ENCODE measurements around the gene HMG20A. TPM values are rescaled to one million over a fixed set of nuclear protein-coding genes. Genes with fewer than 3 reads are reported as not detected.

Gene HMG20A
- total RNA-seq, 1 experiment from 2014 or later, result 50.0 TPM

GRCh38 chr15:77414789-77415442 lies 5.8 kb upstream of the HMG20A start:
- DNase-seq, result no peak
- Histone ChIP-seq H3K36me3 (no peaks in the 10 kb centered on the region), H3K4me1 (peaks cover 11% of the 10 kb centered on the region), H3K27ac (no peak overlapping the region), H3K27me3 (no peaks in the 10 kb centered on the region), H3K9me3 (replicated peaks) (no peaks in the 10 kb centered on the region), H3K4me3 (no peak overlapping the region)

GRCh38 chr15:77415450-77416147 lies 5.1 kb upstream of the HMG20A start:
- Histone ChIP-seq H3K9me3 (replicated peaks) (no peaks in the 10 kb centered on the region), H3K27me3 (no peaks in the 10 kb centered on the region), H3K4me3 (no peak overlapping the region), H3K4me1 (peaks cover 11% of the 10 kb centered on the region), H3K36me3 (no peaks in the 10 kb centered on the region), H3K27ac (no peak overlapping the region)
- DNase-seq, result no peak

DNA sequence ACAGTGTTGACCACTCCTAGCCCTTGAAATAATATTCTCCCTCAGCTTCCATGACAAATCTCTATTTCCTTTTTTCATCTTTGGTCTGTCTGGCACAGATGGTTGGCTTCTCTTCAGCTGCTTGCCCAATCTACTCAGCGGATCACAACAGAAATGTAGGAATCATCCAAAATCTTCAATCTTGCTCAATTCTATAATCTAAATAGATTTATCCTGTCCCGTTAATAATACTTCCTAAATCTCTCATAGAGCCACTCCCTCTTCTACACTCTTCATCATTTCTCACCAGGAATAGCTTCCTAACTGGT lies 4.6 kb upstream of the HMG20A start:
- no peaks in the 10 kb centered on the region for H3K9me3 ChIP-seq (replicated peaks)
- H3K27me3 ChIP-seq, result no peaks in the 10 kb centered on the region
- H3K4me1 ChIP-seq, result peaks cover 11% of the 10 kb centered on the region
- H3K4me3 ChIP-seq, result no peak overlapping the region
- H3K36me3 ChIP-seq, result no peaks in the 10 kb centered on the region
- peak in 1 of 2 experiments; percentile 9 for DNase-seq
- no peak overlapping the region for H3K27ac ChIP-seq

- Histone ChIP-seq H3K4me3 (no peak overlapping the region), H3K9me3 (replicated peaks) (no peaks in the 10 kb centered on the region), H3K36me3 (no peaks in the 10 kb centered on the region), H3K27me3 (no peaks in the 10 kb centered on the region), H3K4me1 (peaks cover 17% of the 10 kb centered on the region), H3K27ac (no peak overlapping the region)
- DNase-seq, result no peak
Observed at GRCh38 chr15:77416954-77417353, 3.7 kb upstream of the HMG20A start.

DNA sequence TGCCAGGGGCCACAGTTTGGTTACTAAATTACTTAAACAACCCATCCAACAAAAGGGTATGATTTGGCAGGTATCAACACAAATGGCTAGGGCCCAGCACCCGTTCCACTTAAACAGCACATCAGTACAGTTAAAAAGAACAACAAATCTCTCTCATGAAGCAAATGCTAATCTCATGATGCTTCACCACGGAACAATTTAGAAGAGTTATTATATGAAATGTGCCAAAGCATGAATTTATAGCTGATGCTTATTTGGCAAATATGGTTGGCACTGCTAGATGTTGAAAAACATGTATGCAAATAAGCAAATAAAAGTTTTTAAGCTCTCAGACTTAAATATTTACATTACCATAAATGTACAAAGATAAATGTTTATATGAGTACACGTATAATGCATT lies 3.1 kb upstream of the HMG20A start:
- no peak overlapping the region for H3K27ac ChIP-seq
- H3K36me3 ChIP-seq, result no peaks in the 10 kb centered on the region
- no peak overlapping the region for H3K4me3 ChIP-seq
- H3K9me3 ChIP-seq (replicated peaks), result no peaks in the 10 kb centered on the region
- no peak for DNase-seq
- peaks cover 18% of the 10 kb centered on the region for H3K4me1 ChIP-seq
- no peaks in the 10 kb centered on the region for H3K27me3 ChIP-seq

- Histone ChIP-seq H3K27me3 (no peaks in the 10 kb centered on the region), H3K36me3 (no peaks in the 10 kb centered on the region)
Observed at GRCh38 chr15:77418391-77418965, 2.2 kb upstream of the HMG20A start.

GRCh38 chr15:77418966-77419835 lies 1.5 kb upstream of the HMG20A start:
- H3K9me3 ChIP-seq (replicated peaks), result no peaks in the 10 kb centered on the region
- H3K4me1 ChIP-seq, result peaks cover 18% of the 10 kb centered on the region
- no peaks in the 10 kb centered on the region for H3K36me3 ChIP-seq
- no peaks in the 10 kb centered on the region for H3K27me3 ChIP-seq
- H3K27ac ChIP-seq, result peak overlapping the region; percentile 35; the same call in 1 of the 2 replicates
- peak; percentile 33 to 41 for DNase-seq
- H3K4me3 ChIP-seq, result peak overlapping the region; percentile 90

More at GRCh38 chr15:77418391-77418965, 2.2 kb upstream of the HMG20A start:
- H3K4me1 ChIP-seq, result peaks cover 18% of the 10 kb centered on the region
- peak overlapping the region; percentile 90 for H3K4me3 ChIP-seq
- H3K9me3 ChIP-seq (replicated peaks), result no peaks in the 10 kb centered on the region
- no peak overlapping the region; the same call in 1 of the 2 replicates for H3K27ac ChIP-seq
- DNase-seq, result peak in 1 of 2 experiments; percentile 14

- DNase-seq, result peak; percentile 99 to 100
- H3K4me3 ChIP-seq, result peak within 1 kb of the TSS; percentile 90
- no peaks in the 10 kb centered on the region for H3K36me3 ChIP-seq
- peak within 1 kb of the TSS; percentile 87 for H3K27ac ChIP-seq
- H3K4me1 ChIP-seq, result peaks cover 18% of the 10 kb centered on the region
- H3K27me3 ChIP-seq, result no peaks in the 10 kb centered on the region
- H3K9me3 ChIP-seq (replicated peaks), result no peaks in the 10 kb centered on the region
Observed at GRCh38 chr15:77419836-77420609, 665 bp upstream of the HMG20A start, which contains the start of gene PEAK1. Gene PEAK1 (minus strand): TSS chr15:77420104. CDS start chr15:77181926, 238,178 bp downstream.

DNA sequence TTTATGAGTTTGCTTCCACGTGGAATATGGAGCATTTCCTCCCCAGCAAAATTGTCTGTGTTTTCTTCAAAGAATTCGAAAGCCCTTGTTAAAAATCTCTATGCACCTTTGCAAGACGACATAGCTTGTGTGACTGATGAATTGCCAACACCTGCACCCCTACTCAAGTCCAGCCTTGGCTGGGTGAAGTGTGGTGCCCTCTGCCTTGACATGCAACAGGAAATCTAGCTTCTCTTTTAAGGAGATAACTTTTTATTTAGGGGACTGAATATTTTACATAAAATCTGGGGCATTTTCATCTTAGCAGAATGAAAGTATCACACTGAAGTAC lies 647 bp downstream of the HMG20A start:
- peaks cover 15% of the 10 kb centered on the region for H3K4me1 ChIP-seq
- peak overlapping the region; percentile 87; the same call in 1 of the 2 replicates for H3K27ac ChIP-seq
- H3K4me3 ChIP-seq, result peak overlapping the region; percentile 90
- no peaks in the 10 kb centered on the region for H3K36me3 ChIP-seq
- peak; percentile 10 to 34 for DNase-seq
- H3K9me3 ChIP-seq (replicated peaks), result no peaks in the 10 kb centered on the region
- no peaks in the 10 kb centered on the region for H3K27me3 ChIP-seq

DNA sequence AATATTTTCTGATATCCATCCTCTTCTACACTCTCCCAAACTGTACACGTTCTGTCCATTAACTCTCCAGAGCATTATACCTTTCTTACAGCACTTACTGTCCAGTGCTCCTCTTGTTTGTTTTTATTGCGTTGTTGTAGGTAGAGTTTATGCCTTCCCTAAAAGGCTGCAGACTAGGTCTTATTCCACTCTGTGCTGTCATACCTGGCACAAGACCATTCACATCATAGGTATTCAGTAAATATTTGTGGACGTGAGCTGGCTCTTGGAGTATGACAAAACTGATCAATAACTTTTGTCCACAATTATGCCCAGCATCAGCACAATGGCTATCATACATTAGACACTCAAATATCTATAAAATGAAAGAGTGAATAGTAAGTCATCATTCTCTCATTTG lies 4.4 kb downstream of the HMG20A start:
- no peaks in the 10 kb centered on the region for H3K9me3 ChIP-seq (replicated peaks)
- H3K27me3 ChIP-seq, result no peaks in the 10 kb centered on the region
- H3K4me3 ChIP-seq, result no peak overlapping the region
- peaks cover 7% of the 10 kb centered on the region for H3K4me1 ChIP-seq
- H3K27ac ChIP-seq, result no peak overlapping the region
- DNase-seq, result no peak
- no peaks in the 10 kb centered on the region for H3K36me3 ChIP-seq

- H3K27me3 ChIP-seq, result no peaks in the 10 kb centered on the region
- H3K9me3 ChIP-seq (replicated peaks), result no peaks in the 10 kb centered on the region
- peaks cover 7% of the 10 kb centered on the region for H3K4me1 ChIP-seq
- no peak overlapping the region for H3K27ac ChIP-seq
- H3K36me3 ChIP-seq, result no peaks in the 10 kb centered on the region
- H3K4me3 ChIP-seq, result no peak overlapping the region
- DNase-seq, result no peak
Observed at GRCh38 chr15:77426377-77426776, 5.7 kb downstream of the HMG20A start.

- Histone ChIP-seq H3K27ac (no peak overlapping the region), H3K36me3 (no peaks in the 10 kb centered on the region), H3K9me3 (replicated peaks) (no peaks in the 10 kb centered on the region), H3K27me3 (no peaks in the 10 kb centered on the region), H3K4me3 (no peak overlapping the region), H3K4me1 (peaks cover 2% of the 10 kb centered on the region)
- no peak for DNase-seq
Observed at GRCh38 chr15:77426871-77427270, 6.2 kb downstream of the HMG20A start.

DNA sequence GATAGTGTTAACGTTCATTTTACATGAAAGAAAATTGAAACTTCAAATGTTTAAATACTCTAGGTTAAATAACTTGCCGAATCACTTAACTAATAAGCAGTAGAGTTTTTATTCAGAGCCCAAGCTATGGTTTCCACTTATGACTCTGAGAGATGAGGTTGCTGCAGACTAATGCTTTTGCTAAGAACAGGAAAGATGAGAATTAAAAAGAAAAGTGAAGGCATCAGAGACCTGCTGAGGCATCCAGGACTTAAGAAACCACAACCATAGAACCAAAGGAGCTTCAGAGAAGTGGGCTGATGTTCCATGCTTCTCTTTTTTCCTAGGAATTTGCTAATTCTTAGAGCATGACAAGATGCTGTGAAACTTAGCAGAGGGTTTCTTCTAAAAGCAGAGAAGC lies 9.5 kb downstream of the HMG20A start:
- DNase-seq, result no peak
- H3K27ac ChIP-seq, result no peak overlapping the region
- no peaks in the 10 kb centered on the region for H3K4me1 ChIP-seq
- no peaks in the 10 kb centered on the region for H3K9me3 ChIP-seq (replicated peaks)
- H3K27me3 ChIP-seq, result no peaks in the 10 kb centered on the region
- H3K36me3 ChIP-seq, result 0 out of 2 replicates have a peak, but pooled peaks cover 2% of the 10 kb centered on the region
- no peak overlapping the region for H3K4me3 ChIP-seq

GRCh38 chr15:77430652-77431051 lies 10.0 kb downstream of the HMG20A start:
- H3K4me1 ChIP-seq, result no peaks in the 10 kb centered on the region
- H3K9me3 ChIP-seq (replicated peaks), result no peaks in the 10 kb centered on the region
- no peak overlapping the region for H3K27ac ChIP-seq
- DNase-seq, result no peak
- no peak overlapping the region for H3K4me3 ChIP-seq
- no peaks in the 10 kb centered on the region for H3K27me3 ChIP-seq
- H3K36me3 ChIP-seq, result 0 out of 2 replicates have a peak, but pooled peaks cover 2% of the 10 kb centered on the region

Measured in SJCRH30 (cell line).